ENCODE data around the gene VPS52.

The VPS52 gene, protein sequence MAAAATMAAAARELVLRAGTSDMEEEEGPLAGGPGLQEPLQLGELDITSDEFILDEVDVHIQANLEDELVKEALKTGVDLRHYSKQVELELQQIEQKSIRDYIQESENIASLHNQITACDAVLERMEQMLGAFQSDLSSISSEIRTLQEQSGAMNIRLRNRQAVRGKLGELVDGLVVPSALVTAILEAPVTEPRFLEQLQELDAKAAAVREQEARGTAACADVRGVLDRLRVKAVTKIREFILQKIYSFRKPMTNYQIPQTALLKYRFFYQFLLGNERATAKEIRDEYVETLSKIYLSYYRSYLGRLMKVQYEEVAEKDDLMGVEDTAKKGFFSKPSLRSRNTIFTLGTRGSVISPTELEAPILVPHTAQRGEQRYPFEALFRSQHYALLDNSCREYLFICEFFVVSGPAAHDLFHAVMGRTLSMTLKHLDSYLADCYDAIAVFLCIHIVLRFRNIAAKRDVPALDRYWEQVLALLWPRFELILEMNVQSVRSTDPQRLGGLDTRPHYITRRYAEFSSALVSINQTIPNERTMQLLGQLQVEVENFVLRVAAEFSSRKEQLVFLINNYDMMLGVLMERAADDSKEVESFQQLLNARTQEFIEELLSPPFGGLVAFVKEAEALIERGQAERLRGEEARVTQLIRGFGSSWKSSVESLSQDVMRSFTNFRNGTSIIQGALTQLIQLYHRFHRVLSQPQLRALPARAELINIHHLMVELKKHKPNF

DNA sequence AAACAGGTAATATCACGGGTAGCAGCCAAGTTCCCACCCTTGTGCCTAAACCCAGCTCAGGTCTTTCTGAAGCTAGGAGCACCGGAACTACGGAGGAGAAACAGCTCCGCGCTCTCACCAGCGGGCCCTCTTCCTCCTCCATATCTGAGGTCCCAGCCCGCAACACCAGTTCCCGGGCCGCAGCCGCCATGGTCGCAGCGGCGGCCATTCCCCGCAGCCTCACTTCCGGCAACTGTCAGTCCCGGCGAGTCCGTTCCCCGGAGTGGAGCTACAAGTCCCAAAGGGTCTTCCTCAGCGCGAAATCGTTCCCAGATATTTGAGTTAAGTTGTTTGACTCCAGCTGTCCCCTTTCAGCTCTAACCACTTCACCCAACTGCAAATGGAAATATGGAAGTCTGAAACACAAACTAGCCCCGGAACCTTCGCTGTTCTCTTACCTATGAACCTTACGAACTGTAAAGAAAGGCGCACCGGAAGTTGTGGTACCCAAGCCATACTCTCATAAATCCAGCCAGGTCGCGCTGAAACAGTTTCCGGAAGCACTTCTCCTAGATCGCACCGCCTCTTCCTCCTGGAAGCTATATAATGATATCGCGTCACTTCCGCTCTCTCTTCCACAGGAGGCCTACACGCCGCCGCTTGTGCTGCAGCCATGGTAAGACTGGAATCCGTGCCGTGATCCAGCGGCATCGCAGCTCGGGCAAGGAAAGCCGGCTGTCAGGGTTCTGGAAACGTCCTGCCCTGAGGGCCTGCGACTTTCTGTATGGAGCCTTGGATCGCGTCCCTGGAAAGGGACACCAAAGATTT lies at the start of gene VPS52, which contains the start of gene RPS18:
Gene VPS52, minus strand, starts transcription at position 409 of the 807 bp plus-strand sequence. Its CDS starts 201 bp downstream, at position 208.
Gene RPS18, plus strand, starts transcription at position 608 of the 807 bp plus-strand sequence. Its CDS starts 45 bp downstream, at position 653.
- peak; percentile 98 for DNase-seq (ENCODE audit: low read depth)

DNA sequence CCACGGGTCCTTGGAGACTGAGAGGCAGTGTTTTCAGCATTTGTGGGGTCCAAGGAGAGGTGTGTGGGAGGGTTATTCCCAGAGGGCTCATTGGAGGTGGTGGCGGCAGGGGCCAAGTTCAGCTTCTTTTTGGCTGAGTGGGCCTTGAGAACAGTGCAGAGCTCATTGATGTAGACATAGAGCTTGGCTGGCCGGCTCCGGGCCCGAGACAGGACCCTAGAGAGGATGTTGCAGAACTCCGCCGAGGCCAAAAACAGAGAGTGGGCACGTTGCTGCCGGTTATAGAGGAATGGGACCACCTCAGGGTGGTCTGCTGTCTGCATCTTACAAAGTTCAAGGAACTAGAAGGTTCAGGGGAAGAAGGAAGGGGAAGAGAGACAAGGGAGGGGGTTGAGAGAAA lies 49.6 kb upstream of the VPS52 start:
- no peak for DNase-seq (ENCODE audit: low read depth)

DNA sequence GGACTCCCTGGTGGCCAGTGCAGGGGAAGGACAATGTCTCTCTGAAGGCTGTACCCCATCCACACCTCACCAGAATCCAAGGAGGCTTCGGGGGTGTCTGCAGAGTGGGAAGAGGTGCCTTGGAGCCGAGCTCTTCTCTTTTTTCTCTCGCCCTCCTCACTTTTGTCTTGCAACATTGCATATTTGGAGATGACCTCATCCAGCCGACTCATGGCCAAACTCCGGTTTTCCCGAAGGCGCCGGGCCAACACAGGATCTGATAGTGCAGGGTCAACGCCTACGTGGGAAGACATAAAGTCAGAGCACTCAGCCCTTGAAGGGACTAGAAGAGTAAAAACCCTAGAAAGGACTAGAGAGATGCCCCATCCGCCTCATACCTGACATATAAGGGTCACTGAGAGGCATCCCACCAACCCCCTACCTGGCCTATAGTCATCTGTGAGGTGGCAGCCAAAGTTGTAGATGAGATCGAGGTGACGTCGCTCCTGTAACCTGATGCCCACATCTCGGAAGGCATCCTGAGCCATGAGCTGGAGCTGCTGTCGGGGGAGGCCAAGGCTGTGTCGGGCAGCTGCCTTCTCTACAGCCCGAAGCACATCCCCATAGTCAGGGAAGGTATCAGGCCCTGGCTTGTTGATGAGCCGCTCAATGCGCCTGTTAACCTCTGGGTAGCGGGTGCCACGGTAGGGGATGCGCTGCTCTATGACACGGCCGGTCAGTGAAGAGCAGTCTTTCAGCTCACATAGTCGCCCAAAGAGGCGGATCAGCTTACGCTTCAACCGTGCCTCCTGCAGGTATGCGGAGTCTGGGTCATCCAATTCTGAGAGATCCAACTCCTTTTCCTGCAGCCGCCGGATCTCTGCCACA lies 48.9 kb upstream of the VPS52 start:
- DNase-seq (ENCODE audit: low read depth): peak; percentile 88

DNA sequence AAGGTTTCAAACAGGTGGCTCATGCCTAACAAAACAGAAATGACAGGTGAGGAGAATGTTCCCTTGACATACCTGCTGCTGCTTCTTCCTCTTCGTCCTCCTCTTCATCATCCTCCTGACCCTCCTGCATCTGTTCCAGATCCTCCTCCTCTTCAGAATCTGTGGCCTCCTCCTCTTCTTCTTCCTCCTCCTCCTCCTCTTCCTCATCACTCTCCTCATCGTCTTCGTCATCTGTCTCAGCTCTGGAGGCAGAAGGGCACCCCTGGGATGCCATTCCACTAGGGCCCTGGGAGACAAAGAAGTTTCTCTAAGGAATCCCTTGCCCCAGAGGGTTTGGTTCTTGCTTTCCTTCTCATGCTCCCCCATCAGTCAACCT lies 48.3 kb upstream of the VPS52 start:
- DNase-seq (ENCODE audit: low read depth): no peak

DNA sequence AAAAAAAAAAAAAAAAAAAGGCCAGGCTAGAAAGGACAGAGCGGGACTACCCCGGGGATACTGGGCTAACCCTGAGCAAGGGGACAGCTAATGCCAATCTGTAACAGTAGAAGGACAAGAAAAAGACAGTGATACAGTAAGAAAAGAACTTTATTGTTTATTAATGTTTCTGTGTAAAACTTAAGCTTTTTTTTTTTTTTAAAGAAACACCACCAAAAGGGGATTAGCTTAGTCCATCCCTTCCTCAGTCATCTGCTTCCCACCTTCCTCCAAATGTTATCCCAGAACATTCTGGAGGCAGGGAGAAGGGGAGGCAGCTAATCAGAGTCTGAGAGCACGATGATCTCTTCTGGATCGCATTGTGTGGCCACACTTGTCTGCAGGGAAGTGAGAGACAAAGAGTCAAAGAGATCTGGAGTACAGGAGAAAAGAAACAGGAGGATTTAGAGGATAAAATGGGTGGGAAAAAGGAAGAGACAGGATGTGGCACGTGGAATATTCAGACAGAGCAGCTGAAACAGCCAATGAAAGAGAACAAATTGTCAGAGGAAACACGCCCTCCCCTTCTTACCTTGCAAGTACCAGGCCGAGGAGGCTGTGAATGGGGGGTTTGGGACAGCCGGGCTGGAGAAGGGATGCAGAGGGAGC lies 46.9 kb upstream of the VPS52 start:
- DNase-seq (ENCODE audit: low read depth): no peak

DNA sequence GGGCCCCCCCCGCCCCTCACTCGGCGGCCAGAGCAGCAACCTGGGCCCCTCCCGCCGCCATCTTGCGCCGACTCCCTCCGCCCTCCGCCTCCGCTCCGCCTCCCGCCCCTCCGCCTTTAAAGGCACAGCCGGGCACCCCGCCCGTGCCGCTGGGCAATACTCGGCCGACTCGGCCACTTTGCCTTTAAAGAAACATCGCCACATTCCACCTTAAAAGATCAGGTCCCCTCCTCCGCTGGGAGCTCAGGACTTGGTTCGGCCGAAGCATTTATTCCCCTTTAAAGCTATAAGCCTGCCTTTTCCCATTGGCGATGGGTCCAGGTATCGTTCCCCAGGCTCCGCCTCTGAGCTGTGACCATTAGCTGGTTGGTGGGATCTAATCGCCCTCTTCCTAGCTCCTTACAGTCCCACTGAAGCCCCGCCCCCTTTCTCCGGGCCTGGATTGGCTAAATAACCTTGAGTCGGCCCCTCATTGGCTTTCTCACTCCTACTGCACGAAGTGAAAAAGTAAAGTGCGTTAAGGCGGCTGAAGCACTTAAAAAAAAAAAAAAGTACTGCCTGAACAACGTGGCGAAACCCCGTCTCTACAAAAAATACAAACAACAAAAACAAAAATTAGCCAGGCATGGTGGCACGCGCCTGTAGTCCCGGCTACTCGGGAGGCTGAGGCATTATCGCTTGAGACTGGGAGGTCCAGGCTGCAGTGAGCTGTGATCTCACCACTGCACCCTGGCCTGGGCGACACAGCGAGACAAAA lies 46.2 kb upstream of the VPS52 start, which contains the start of gene ZBTB22:
Gene ZBTB22, minus strand, starts transcription at position 76 of the 757 bp plus-strand sequence. CDS start 828 bp downstream, outside the sequence.
- DNase-seq (ENCODE audit: low read depth): peak; percentile 99

DNA sequence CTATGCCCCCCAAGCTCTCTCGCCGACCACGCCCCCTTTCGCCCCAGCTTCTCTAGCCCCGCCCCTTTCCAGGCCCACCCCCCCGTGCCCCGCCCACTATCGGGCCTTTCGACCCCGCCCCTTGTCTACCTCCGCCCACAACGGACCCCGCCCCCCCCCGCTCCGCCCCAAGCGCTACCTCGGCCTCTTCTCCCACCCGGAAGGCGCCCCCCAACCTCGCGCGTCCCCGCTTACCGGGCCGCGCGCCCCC lies 45.7 kb upstream of the VPS52 start:
- DNase-seq (ENCODE audit: low read depth): no peak

DNA sequence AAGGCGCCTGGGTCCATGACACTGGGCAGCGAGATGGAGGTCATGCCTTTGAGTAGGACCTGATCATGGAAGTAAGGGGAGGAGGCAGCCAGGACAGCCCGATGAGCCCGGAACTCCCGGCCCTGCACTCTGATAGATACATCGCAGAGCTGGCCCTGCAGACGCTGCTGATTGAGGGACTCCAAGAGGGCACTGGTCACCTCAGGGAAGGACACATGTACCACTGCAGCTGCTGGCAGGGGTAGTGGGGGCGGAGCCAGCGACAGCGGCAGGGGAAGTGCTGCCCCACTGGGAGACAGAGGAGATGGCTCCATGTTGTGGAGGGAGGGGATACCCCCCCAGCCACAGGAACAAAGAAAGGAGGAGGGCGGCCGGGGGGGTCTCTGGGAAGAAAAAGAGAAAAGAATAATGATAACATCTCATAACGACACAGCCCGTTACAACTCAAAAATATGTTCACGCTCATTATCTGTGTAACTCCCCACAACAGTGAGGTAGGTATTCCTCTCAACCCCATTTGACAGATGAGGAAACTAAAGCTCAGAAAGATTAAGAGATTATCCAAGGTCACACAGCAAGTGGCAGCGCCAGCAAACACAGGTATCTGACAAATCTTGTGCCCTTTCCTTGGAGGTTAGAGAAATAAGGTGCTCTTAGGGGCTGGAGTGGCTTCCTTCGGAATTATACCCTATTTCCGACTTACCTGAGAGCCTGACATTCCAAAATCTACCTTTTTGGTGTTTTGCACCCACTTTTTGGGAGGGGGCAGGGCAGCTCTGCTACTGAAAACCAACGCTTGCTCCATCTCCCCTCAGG lies 45.1 kb upstream of the VPS52 start:
- no peak for DNase-seq (ENCODE audit: low read depth)

DNA sequence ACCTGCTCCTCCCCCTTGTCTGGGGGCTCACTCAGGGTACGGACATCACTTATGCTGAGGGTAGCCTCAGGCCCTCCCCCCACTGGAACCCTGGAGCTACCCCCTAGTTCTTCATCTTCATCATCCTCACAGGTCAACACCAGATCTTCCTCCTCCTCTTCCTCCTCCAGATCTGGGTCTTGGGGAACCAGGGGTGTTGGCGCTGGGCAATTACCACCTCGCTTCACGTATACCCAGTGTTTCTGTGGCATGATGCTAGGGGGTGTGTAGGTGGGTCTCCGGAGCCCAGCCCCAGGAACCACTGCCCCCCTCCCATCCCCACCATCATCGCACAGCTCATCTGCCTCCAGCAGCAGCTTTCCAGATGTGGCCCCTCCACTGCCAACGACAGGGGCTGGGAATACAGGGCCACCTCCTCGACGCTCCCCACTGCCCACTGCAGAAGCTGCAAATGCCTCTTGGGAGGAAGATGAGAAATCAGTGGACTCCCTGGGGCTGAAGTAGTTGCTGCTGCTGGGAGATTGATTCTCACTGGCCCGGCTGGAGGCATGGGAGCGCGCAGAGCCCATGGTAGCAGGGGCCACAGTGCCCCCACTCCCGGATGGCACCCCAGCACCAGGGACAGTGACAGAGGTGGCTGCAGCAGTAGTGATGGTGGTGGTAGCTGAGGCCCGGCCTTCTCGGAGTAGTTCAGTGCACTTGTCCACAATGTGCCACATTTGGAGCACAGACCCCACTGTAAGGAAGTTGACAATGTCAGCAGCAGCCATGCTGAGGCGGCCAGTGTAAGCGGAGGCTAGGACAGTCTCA lies 44.3 kb upstream of the VPS52 start:
- no peak for DNase-seq (ENCODE audit: low read depth)

DNA sequence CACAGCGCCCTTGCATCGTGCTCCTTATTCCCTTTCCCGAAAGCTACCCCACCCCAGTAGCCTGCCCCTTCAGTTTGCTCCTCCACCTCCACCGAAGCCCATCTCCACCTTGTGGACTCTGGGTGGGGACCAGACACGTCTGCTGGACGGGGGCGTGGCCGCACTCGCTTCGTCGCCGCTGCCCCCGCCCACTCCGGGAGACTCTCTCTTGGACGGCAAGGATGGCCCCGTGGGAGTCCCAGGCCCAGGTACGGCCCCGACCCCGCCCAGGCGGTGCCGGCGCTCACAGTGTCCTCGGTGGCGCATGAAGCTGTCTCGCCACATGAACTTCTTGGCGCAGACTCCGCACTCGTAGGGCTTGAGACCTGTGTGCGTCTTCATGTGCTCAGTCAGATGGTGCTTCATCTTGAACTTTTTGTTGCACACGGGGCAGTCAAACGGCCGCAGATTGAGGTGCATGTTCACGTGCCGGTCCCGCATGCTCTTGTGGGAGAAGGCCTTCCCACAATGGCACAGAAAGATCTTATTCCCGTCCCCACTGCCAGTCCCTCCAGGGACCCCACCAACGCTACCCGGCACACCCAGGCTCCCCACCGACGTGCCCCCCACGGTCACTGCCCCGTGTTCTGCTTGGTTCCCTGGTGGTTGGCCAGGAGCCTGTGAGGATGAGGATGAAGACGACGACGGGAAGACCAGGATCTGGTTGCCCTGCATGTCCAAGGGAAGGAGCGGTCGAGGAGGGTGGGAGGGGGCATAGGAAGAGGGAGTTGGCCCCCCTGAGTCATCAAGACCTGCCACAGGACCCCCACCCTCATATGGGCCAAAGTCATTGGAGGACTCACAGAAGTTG lies 43.5 kb upstream of the VPS52 start:
- no peak for DNase-seq (ENCODE audit: low read depth)

DNA sequence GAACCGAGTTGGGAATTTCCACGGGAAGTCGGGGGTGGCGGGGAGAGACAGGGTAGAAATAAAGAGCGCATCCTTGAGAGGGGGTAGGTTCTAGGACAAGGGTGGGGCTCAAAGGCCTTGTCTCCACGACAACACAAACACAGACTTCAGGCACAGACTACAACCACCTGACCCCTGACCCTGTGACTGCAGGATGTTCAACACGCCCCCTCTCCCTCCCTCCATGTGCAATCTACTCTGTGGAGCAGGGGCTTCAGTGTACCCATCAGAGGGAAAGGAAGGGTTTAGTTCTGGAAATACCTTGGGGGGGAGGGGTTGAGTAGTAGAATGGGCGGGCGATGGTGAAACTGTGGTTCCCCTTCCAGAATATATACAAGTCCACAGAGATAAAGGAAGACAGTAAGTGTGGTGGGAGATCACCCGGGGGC lies 42.9 kb upstream of the VPS52 start:
- DNase-seq (ENCODE audit: low read depth): peak; percentile 56

DNA sequence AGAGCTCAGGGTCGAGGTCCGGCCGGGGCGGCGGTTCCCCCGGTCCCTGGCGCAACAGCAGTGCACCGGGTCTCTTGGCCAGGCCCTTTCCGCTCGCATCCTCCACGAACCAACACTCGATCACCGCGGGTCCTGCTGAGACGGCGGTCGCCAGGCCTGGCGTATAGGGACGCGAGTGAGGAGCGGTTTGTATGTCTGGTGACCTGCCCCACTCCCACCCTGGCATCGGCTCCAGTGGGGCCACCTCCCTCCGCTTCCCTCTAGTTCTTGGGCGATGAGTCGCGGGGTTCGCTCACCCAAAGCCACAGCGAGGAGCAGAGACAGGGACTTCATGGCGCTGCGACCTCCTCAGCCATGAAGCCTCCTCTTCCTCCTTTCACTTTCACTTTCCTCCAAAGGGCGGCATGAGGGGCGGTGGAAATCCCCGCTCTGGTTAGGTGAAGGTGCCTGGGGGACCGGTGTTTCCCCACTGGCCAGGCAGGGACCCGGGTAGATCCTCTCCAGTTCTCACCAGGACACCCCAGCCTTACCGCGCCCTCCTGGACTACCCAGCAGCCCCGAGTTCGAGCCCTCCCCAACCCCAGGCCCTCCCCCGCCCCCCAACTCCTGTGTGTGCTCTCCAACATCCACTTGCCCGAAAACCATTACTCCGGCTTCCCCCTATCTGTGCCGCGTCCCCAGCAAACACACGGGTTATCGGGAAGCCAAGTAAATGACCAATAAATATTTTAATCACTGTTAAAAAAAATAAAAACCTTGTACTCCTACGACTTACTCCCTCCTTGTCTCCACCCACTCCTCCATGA lies 42.2 kb upstream of the VPS52 start, which contains the start of gene TAPBP:
Gene TAPBP, minus strand, starts transcription at position 370 of the 806 bp plus-strand sequence. Its CDS starts 37 bp downstream, at position 333.
- no peak for DNase-seq (ENCODE audit: low read depth)

DNA sequence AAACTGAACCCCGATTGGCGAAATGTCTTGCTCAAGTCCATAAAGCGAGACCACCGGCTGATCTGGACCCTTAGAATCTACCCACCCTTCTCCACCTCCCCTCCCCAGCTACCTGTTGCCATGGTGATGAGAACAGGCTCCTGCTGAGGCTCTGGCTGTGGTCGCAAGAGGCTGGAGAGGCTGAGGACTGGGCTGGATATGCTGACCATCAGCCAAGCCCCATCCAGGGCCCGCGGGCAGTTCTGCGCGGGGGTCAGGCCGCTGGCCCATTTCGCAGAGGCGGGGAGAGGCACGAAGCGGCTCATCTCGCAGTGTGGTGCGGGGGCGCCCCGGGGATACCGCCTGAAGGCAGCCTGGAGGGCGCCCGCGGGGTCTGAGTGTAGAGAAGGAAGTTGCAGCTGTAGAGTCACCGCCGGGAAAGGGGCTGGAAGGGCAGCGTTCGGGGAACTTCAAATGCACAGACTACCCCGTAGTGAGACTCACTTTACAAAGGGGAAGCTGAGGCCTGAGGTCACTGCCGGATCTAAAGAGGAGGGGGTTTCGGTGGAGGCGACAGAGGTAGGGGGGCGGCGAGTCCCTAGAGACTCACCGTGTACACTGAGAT lies 41.5 kb upstream of the VPS52 start:
- DNase-seq (ENCODE audit: low read depth): no peak

DNA sequence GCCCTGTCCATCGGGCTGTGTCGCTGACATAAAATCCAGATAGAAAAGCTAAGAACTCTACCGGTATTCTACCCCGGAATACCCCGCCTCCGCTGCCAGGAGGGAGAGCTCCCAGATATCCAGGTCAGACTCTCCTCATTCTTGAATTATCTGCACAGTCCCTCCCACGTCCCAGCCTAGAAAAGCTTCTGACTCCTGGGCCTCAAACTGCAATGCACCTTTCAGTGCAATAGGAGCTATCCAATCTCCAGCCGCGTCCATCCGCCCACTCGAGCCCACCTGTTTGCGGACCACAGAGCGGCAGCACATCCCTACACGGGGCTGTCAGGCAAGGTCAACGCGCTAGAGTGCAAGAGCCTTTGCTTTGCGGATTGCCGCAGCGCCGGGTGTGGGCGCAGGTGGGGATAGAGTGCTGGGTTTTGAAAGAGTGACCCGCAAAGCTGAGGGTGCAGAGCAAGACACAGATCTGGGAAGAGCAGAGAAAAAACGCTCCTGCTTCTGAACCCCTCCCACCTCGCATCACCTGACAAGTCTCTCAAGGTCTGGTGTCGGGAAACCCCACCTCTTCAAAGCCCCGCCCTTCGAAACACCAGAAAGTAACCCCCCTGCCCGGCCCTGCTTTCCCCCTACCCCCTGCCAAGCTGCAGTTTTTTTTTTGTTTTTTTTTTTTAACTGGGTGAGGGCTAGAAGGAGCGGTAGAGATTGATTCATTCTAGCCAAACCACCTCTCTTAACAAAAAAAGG lies 40.9 kb upstream of the VPS52 start:
- no peak for DNase-seq (ENCODE audit: low read depth)

DNA sequence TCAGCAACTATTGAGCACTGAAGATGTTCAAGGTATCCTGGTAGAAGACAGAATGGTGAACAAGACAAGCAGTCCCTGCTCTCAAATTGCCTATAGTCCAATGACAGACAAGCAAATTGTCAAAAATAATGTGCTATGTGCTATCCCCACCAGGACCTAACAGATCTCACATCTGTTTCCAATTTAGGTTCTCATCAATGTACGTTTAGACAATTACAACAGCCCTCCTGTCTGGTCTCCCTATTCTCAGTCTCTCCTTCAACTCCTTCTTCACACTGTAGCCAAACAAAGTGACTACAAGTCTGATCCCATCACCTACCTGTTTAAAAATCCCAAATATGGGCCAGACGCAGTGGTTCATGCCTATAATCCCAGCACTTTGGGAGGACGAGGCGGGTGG lies 34.7 kb upstream of the VPS52 start:
- DNase-seq (ENCODE audit: low read depth): no peak

All from HS-5 (cell line).